Hepatocyte (in vitro differentiated cells): ENCODE data around the gene ADD1. TPM values are rescaled to one million over a fixed set of nuclear protein-coding genes. Genes with fewer than 3 reads are reported as not detected.
A peak's percentile ranks its signal among the peaks of the same experiment; 100 is the strongest.

Experiments used
- DNase-seq: peaks from one replicate; pipeline ENCODE4 v3.0.0-alpha.2; 2016; ENCODE audit warnings: low spot score
- H2AFZ ChIP-seq: fragments of 200-600 bp; sonication (generic); 2 replicates; pipeline ENCODE4 v1.6.0; 2016; ENCODE audit warnings: antibody characterized with exemption, mild to moderate bottlenecking
- H3K27ac ChIP-seq: fragments of 200-600 bp; sonication (generic); 2 replicates; pipeline ENCODE4 v1.5.1; 2016; ENCODE audit warnings: mild to moderate bottlenecking
- H3K27me3 ChIP-seq: fragments of 200-600 bp; sonication (generic); 2 replicates; pipeline ENCODE4 v1.6.1; 2016
- H3K36me3 ChIP-seq: fragments of 200-600 bp; sonication (generic); replicated peaks from 2 replicates; pipeline ENCODE4 v1.5.1; 2016; ENCODE audit warnings: low read depth; ENCODE audit not compliant: insufficient read depth
- H3K4me1 ChIP-seq: fragments of 200-600 bp; sonication (generic); 2 replicates; pipeline ENCODE4 v1.5.1; 2016; ENCODE audit warnings: mild to moderate bottlenecking, moderate library complexity; ENCODE audit not compliant: insufficient read depth
- H3K4me2 ChIP-seq: fragments of 200-600 bp; sonication (generic); 2 replicates; pipeline ENCODE4 v1.6.0; 2016
- H3K4me3 ChIP-seq: fragments of 200-600 bp; sonication (generic); 2 replicates; pipeline ENCODE4 v1.5.1; 2016; ENCODE audit warnings: mild to moderate bottlenecking
- H3K79me2 ChIP-seq: fragments of 200-600 bp; sonication (generic); 2 replicates; pipeline ENCODE4 v1.6.0; 2017; ENCODE audit warnings: mild to moderate bottlenecking
- H3K9me2 ChIP-seq: fragments of 200-600 bp; sonication (generic); replicated peaks from 2 replicates; pipeline ENCODE4 v1.6.0; 2017; ENCODE audit warnings: mild to moderate bottlenecking; ENCODE audit not compliant: insufficient read depth
- H3K9me3 ChIP-seq: fragments of 200-600 bp; sonication (generic); 2 replicates; pipeline ENCODE4 v1.5.1; 2016; ENCODE audit warnings: low read depth, mild to moderate bottlenecking
- H4K20me1 ChIP-seq: fragments of 200-600 bp; sonication (generic); 2 replicates; pipeline ENCODE4 v1.6.0; 2016; ENCODE audit warnings: mild to moderate bottlenecking; ENCODE audit not compliant: insufficient read depth, poor library complexity, severe bottlenecking
- CTCF ChIP-seq: fragments of 200-600 bp; sonication (generic); IDR thresholded peaks from 2 replicates; pipeline ENCODE4 v1.5.1; 2016; ENCODE audit warnings: antibody characterized with exemption, mild to moderate bottlenecking; ENCODE audit not compliant: poor library complexity
- EZH2 ChIP-seq: fragments of 200-600 bp; sonication (generic); IDR thresholded peaks from 2 replicates; pipeline ENCODE4 v1.6.1; 2016; ENCODE audit warnings: antibody characterized with exemption, mild to moderate bottlenecking, borderline replicate concordance
- EZH2phosphoT487 ChIP-seq: fragments of 200-600 bp; sonication (generic); IDR thresholded peaks from one replicate; pipeline ENCODE4 v1.6.1; 2018; ENCODE audit warnings: antibody characterized with exemption, mild to moderate bottlenecking, low read depth, moderate library complexity; ENCODE audit not compliant: unreplicated experiment, severe bottlenecking
- WGBS: methylation state at CpG from one replicate; pipeline ENCODE4 v1.1.6; 2016; ENCODE audit warnings: low lambda C conversion rate; ENCODE audit errors: missing lambda C conversion rate; 5-methylcytosine and 5-hydroxymethylcytosine counted together
- polyA plus RNA-seq: library from polyadenylated mRNA; unstranded; fragments of >200 nt; fragmentation: Nextera tagmentation; extraction: Ambion mirVana; gene quantifications from 2 replicates; pipeline ENCODE4 v1.2.1, GENCODE V29; 2016
- total RNA-seq: library from RNA; depleted of rRNA; stranded (reverse); fragments of >200 nt; gene quantifications from 2 replicates; pipeline ENCODE4 v1.2.3, GENCODE V29; 2014

The ADD1 gene
- total and polyA plus RNA-seq, 2 experiments from 2014 or later, result 179 to 208 TPM

- Histone ChIP-seq H3K9me2 (no peaks in the 10 kb centered on the region), H3K79me2 (peaks cover 3% of the 10 kb centered on the region), H3K27ac (peak overlapping the region; percentile 45), H3K36me3 (no peaks in the 10 kb centered on the region), H3K4me1 (no peaks in the 10 kb centered on the region), H3K4me2 (no peak overlapping the region), H3K9me3 (no peaks in the 10 kb centered on the region), H2AFZ (no peak overlapping the region), H3K27me3 (no peaks in the 10 kb centered on the region), H3K4me3 (no peak overlapping the region), H4K20me1 (no peaks in the 10 kb centered on the region)
- DNase-seq, result peak; percentile 3
- WGBS, result 73% methylated on average over 19 of the region's 20 CpGs
- TF ChIP-seq EZH2 (no peak), EZH2phosphoT487 (no peak), CTCF (no peak)
These were observed 6.3 kb upstream of the ADD1 start for GRCh38 chr4:2837110-2837903.

GRCh38 chr4:2837904-2838496, 5.6 kb upstream of the ADD1 start:
- Histone ChIP-seq H3K9me3 (no peaks in the 10 kb centered on the region), H3K79me2 (peaks cover 3% of the 10 kb centered on the region), H3K4me2 (no peak overlapping the region), H3K4me1 (peaks cover 4% of the 10 kb centered on the region), H3K9me2 (no peaks in the 10 kb centered on the region), H3K4me3 (no peak overlapping the region), H4K20me1 (no peaks in the 10 kb centered on the region), H3K36me3 (no peaks in the 10 kb centered on the region), H2AFZ (no peak overlapping the region), H3K27ac (peak overlapping the region; percentile 45), H3K27me3 (no peaks in the 10 kb centered on the region)
- peak; percentile 11 for DNase-seq
- WGBS, result 74% methylated on average over 8 of the region's 8 CpGs
- TF ChIP-seq EZH2 (no peak), EZH2phosphoT487 (no peak)

- H2AFZ ChIP-seq, result no peak overlapping the region
- H3K4me3 ChIP-seq, result no peak overlapping the region
- no peaks in the 10 kb centered on the region for H3K36me3 ChIP-seq
- DNase-seq, result no peak
- TF ChIP-seq EZH2phosphoT487, result no peak
- no peak for TF ChIP-seq CTCF
- no peak for TF ChIP-seq EZH2
- 95% methylated on average over 3 of the region's 3 CpGs for WGBS
- no peak overlapping the region for H3K27ac ChIP-seq
- no peak overlapping the region for H3K4me2 ChIP-seq
- no peaks in the 10 kb centered on the region for H3K9me3 ChIP-seq
- H4K20me1 ChIP-seq, result no peaks in the 10 kb centered on the region
- H3K9me2 ChIP-seq, result no peaks in the 10 kb centered on the region
- H3K79me2 ChIP-seq, result peaks cover 4% of the 10 kb centered on the region
- H3K27me3 ChIP-seq, result no peaks in the 10 kb centered on the region
- peaks cover 6% of the 10 kb centered on the region for H3K4me1 ChIP-seq
These were observed 4.6 kb upstream of the ADD1 start for GRCh38 chr4:2839060-2839459.

- peak overlapping the region; percentile 99 for H2AFZ ChIP-seq
These were observed 869 bp upstream of the ADD1 start for GRCh38 chr4:2842687-2843262.

More at GRCh38 chr4:2842687-2843262, 869 bp upstream of the ADD1 start:
- Histone ChIP-seq H3K4me1 (peaks cover 16% of the 10 kb centered on the region), H4K20me1 (peaks cover 26% of the 10 kb centered on the region), H3K4me2 (peak overlapping the region; percentile 98), H3K9me3 (no peaks in the 10 kb centered on the region), H3K36me3 (no peaks in the 10 kb centered on the region), H3K4me3 (peak overlapping the region; percentile 83), H3K27me3 (no peaks in the 10 kb centered on the region), H3K79me2 (peaks cover 41% of the 10 kb centered on the region), H3K27ac (peak overlapping the region; percentile 95), H3K9me2 (no peaks in the 10 kb centered on the region)
- TF ChIP-seq EZH2phosphoT487 (no peak), CTCF (no peak), EZH2 (no peak)
- 20% methylated on average over 10 of the region's 10 CpGs for WGBS
- no peak for DNase-seq
